ENCODE measurements around the gene LRFN4.
A peak's percentile ranks its signal among the peaks of the same experiment; 100 is the strongest.
"Not testable (repeated sequence)": the region's sequence is repeated elsewhere in the genome, so short reads cannot be mapped to it uniquely, and the experiment has no call there.

The LRFN4 gene

GRCh38 chr11:66856496-66857233 lies at the start of gene LRFN4:
Gene LRFN4, plus strand, starts transcription at chr11:66857064. Its CDS starts 681 bp downstream, at chr11:66857745.
- DNase-seq = peak in 1 of 2 experiments; percentile 77

GRCh38 chr11:66809592-66809991 lies 47.3 kb upstream of the LRFN4 start:
- no peak for DNase-seq

GRCh38 chr11:66810576-66811185 lies 46.2 kb upstream of the LRFN4 start:
- DNase-seq = no peak

- no peak for DNase-seq
Measured at GRCh38 chr11:66814678-66815077, 42.2 kb upstream of the LRFN4 start.

- DNase-seq = no peak
Measured at GRCh38 chr11:66815646-66816045, 41.2 kb upstream of the LRFN4 start.

GRCh38 chr11:66818231-66818955 lies 38.5 kb upstream of the LRFN4 start:
- DNase-seq = no peak

- DNase-seq = no peak
Measured at GRCh38 chr11:66820381-66820780, 36.5 kb upstream of the LRFN4 start.

GRCh38 chr11:66820901-66821300 lies 36.0 kb upstream of the LRFN4 start:
- DNase-seq = no peak

- DNase-seq = no peak
Measured at GRCh38 chr11:66823700-66824099, 33.2 kb upstream of the LRFN4 start.

GRCh38 chr11:66824573-66824972 lies 32.3 kb upstream of the LRFN4 start:
- DNase-seq = not testable (repeated sequence)

GRCh38 chr11:66834539-66834845 lies 22.4 kb upstream of the LRFN4 start:
- no peak for DNase-seq

GRCh38 chr11:66834943-66835342 lies 21.9 kb upstream of the LRFN4 start:
- no peak for DNase-seq

GRCh38 chr11:66835768-66836405 lies 21.0 kb upstream of the LRFN4 start:
- no peak for DNase-seq

GRCh38 chr11:66840317-66841091 lies 16.4 kb upstream of the LRFN4 start:
- DNase-seq = no peak

- no peak for DNase-seq
Measured at GRCh38 chr11:66841861-66842260, 15.0 kb upstream of the LRFN4 start.

- no peak for DNase-seq
Measured at GRCh38 chr11:66842501-66842895, 14.4 kb upstream of the LRFN4 start.

- peak; percentile 20 to 80 for DNase-seq
Measured at GRCh38 chr11:66842896-66843775, 13.7 kb upstream of the LRFN4 start, which contains the start of gene RCE1. Gene RCE1, plus strand, starts transcription at chr11:66843441. Its CDS starts 15 bp downstream, at chr11:66843456.

GRCh38 chr11:66843776-66844495 lies 12.9 kb upstream of the LRFN4 start:
- no peak for DNase-seq

- no peak for DNase-seq
Measured at GRCh38 chr11:66844496-66845142, 12.2 kb upstream of the LRFN4 start.

GRCh38 chr11:66845143-66845875 lies 11.6 kb upstream of the LRFN4 start:
- DNase-seq = no peak

All from SW 1271 (cell line).